Keratinocyte (primary cell): ENCODE measurements around the gene BRIP1. TPM values are rescaled to one million over a fixed set of nuclear protein-coding genes. Genes with fewer than 3 reads are reported as not detected.

Experiments used
- DNase-seq: peaks from one replicate; pipeline ENCODE4 v3.0.0-alpha.2; 2011; ENCODE audit warnings: low read depth, missing footprints, low spot score
- FAIRE-seq: peaks from 2 replicates; lab custom pipeline; 2011; peaks lifted over from hg19 to GRCh38; lab: Jason Lieb, UNC
- H2AFZ ChIP-seq: 2 replicates; pipeline ENCODE4 v1.6.0; 2012; ENCODE audit warnings: low read length, control low read depth, inconsistent platforms; ENCODE audit not compliant: control insufficient read depth
- H3K27ac ChIP-seq: 2 replicates; pipeline ENCODE4 v1.5.1; 2011; ENCODE audit warnings: low read length; ENCODE audit not compliant: control insufficient read depth, insufficient read depth
- H3K27me3 ChIP-seq: 3 replicates; pipeline ENCODE4 v1.6.0; 2011; ENCODE audit warnings: low read length; ENCODE audit not compliant: control insufficient read depth, insufficient read depth; ENCODE audit errors: extremely low read depth
- H3K36me3 ChIP-seq, 2 experiments: 2 replicates in 1 of 2; 3 replicates in 1 of 2; pipeline ENCODE4 v1.5.1; 2011; ENCODE audit warnings: low read length in 2 of 2, mild to moderate bottlenecking in 1 of 2; ENCODE audit not compliant: control insufficient read depth in 2 of 2, insufficient read depth in 2 of 2; ENCODE audit errors: extremely low read depth in 1 of 2
- H3K4me1 ChIP-seq: 3 replicates; pipeline ENCODE4 v1.5.1; 2011; ENCODE audit warnings: low read length; ENCODE audit not compliant: control insufficient read depth, insufficient read depth; ENCODE audit errors: extremely low read depth
- H3K4me2 ChIP-seq: 3 replicates; pipeline ENCODE4 v1.6.0; 2011; ENCODE audit warnings: low read depth, low read length; ENCODE audit not compliant: control insufficient read depth, insufficient read depth; ENCODE audit errors: extremely low read depth
- H3K4me3 ChIP-seq, 3 experiments: fragments of 200-600 bp in 1 of 3; sonication (generic) in 1 of 3; 2 replicates in 2 of 3; 3 replicates in 1 of 3; pipeline ENCODE4 v1.5.1; 2011 to 2016; ENCODE audit warnings: low read length in 3 of 3, mild to moderate bottlenecking in 3 of 3, control low read depth in 2 of 3, inconsistent platforms in 1 of 3, low read depth in 1 of 3, mixed read lengths in 1 of 3, mixed run types in 1 of 3, moderate library complexity in 1 of 3; ENCODE audit not compliant: control insufficient read depth in 2 of 3, insufficient read depth in 2 of 3; ENCODE audit errors: extremely low read depth in 1 of 3
- H3K79me2 ChIP-seq: 2 replicates; pipeline ENCODE4 v1.6.0; 2012; ENCODE audit warnings: low read length; ENCODE audit not compliant: control insufficient read depth, insufficient read depth
- H3K9ac ChIP-seq: 3 replicates; pipeline ENCODE4 v1.6.0; 2011; ENCODE audit warnings: low read length; ENCODE audit not compliant: control insufficient read depth, insufficient read depth; ENCODE audit errors: extremely low read depth
- H3K9me1 ChIP-seq: 3 replicates; pipeline ENCODE4 v1.6.0; 2011; ENCODE audit warnings: low read length; ENCODE audit not compliant: control insufficient read depth, insufficient read depth; ENCODE audit errors: extremely low read depth
- H3K9me3 ChIP-seq: 2 replicates; pipeline ENCODE4 v1.5.1; 2012; ENCODE audit warnings: low read depth, low read length; ENCODE audit not compliant: control insufficient read depth
- H4K20me1 ChIP-seq: 3 replicates; pipeline ENCODE4 v1.6.0; 2011; ENCODE audit warnings: low read length; ENCODE audit not compliant: control insufficient read depth, insufficient read depth; ENCODE audit errors: extremely low read depth
- CTCF ChIP-seq, 3 experiments: IDR thresholded peaks in 1 of 3; conservative IDR thresholded peaks in 1 of 3; optimal IDR thresholded peaks in 1 of 3; 2 replicates in 2 of 3; 3 replicates in 1 of 3; pipeline versions ENCODE3 to v1.5.1; 2011; ENCODE audit warnings: low read length in 3 of 3, mild to moderate bottlenecking in 3 of 3, moderate library complexity in 2 of 3, control low read depth in 1 of 3, inconsistent platforms in 1 of 3; ENCODE audit not compliant: insufficient read depth in 2 of 3; ENCODE audit errors: extremely low read depth in 1 of 3
- EZH2 ChIP-seq: IDR thresholded peaks from one replicate; pipeline ENCODE4 v1.6.1; 2012; ENCODE audit warnings: inconsistent platforms, mild to moderate bottlenecking, low read length, moderate library complexity
- dilution Hi-C: fragments of 300-500 bp; cut with MboI; formaldehyde crosslinking; loops from one replicate; pipeline ENCODE4 v1.7.0; 2020; ENCODE audit warnings: low sequenced_read_pairs; ENCODE audit not compliant: extremely low pct_ligation_motif_present
- polyA plus RNA-seq, 5 experiments: library from polyadenylated mRNA; depleted of rRNA in 3 of 5; stranded (reverse) in 3 of 5; stranded (forward) in 1 of 5; unstranded in 1 of 5; fragments of >200 nt; gene quantifications; 1 replicate in 1 of 5; 2 replicates in 3 of 5; 3 replicates in 1 of 5; pipeline versions ENCODE4 v1.2.1 to v1.2.3, GENCODE V29; 2011 to 2012; ENCODE audit warnings: missing spikeins in 2 of 5, low read depth in 1 of 5, low replicate concordance in 1 of 5

The BRIP1 gene
- polyA plus RNA-seq, 1 donor (not counting 4 experiments of a cell fraction or from before 2014, with no cell fraction given), result 4.0 TPM

GRCh38 chr17:61757168-61757567 lies 106.2 kb downstream of the BRIP1 start:
- no peaks in the 10 kb centered on the region for H3K9me1 ChIP-seq
- H3K4me3 ChIP-seq, result no peak overlapping the region
- no peak overlapping the region for H3K27ac ChIP-seq
- no peak for FAIRE-seq
- no peak for DNase-seq
- H3K36me3 ChIP-seq, result no peaks in the 10 kb centered on the region
- H3K79me2 ChIP-seq, result no peaks in the 10 kb centered on the region
- no peaks in the 10 kb centered on the region for H3K27me3 ChIP-seq
- H3K9me3 ChIP-seq, result no peaks in the 10 kb centered on the region
- H3K4me1 ChIP-seq, result no peaks in the 10 kb centered on the region
- H3K9ac ChIP-seq, result no peak overlapping the region
- H2AFZ ChIP-seq, result no peak overlapping the region
- H4K20me1 ChIP-seq, result no peaks in the 10 kb centered on the region
- no peak overlapping the region for H3K4me2 ChIP-seq
- TF ChIP-seq CTCF (optimal IDR thresholded peaks at IDR 0.05 in 1 of 3, IDR thresholded peaks at IDR 0.05 in 1 of 3, conservative IDR thresholded peaks at IDR 0.05 in 1 of 3; ENCODE audit: extremely low read depth in 1 of 3, insufficient read depth in 2 of 3, low read length in 3 of 3), result no peak
- TF ChIP-seq EZH2, result no peak
- dilution Hi-C loops, result no loop called here

GRCh38 chr17:61756561-61756960 lies 106.8 kb downstream of the BRIP1 start:
- H3K27ac ChIP-seq, result no peak overlapping the region
- dilution Hi-C loops, result no loop called here

More at GRCh38 chr17:61756561-61756960, 106.8 kb downstream of the BRIP1 start:
- H3K9ac ChIP-seq, result no peak overlapping the region
- H2AFZ ChIP-seq, result no peak overlapping the region
- DNase-seq (no peak), FAIRE-seq (no peak)
- no peaks in the 10 kb centered on the region for H4K20me1 ChIP-seq
- H3K4me3 ChIP-seq, result no peak overlapping the region
- no peak overlapping the region for H3K4me2 ChIP-seq
- no peaks in the 10 kb centered on the region for H3K27me3 ChIP-seq
- H3K9me3 ChIP-seq, result no peaks in the 10 kb centered on the region
- H3K79me2 ChIP-seq, result no peaks in the 10 kb centered on the region
- TF ChIP-seq CTCF (optimal IDR thresholded peaks at IDR 0.05 in 1 of 3, IDR thresholded peaks at IDR 0.05 in 1 of 3, conservative IDR thresholded peaks at IDR 0.05 in 1 of 3; ENCODE audit: extremely low read depth in 1 of 3, insufficient read depth in 2 of 3, low read length in 3 of 3) (no peak), EZH2 (no peak)
- no peaks in the 10 kb centered on the region for H3K9me1 ChIP-seq
- H3K36me3 ChIP-seq, result no peaks in the 10 kb centered on the region
- H3K4me1 ChIP-seq, result no peaks in the 10 kb centered on the region
